ENCODE results near the gene SEMA3A. TPM values are rescaled to one million over a fixed set of nuclear protein-coding genes. Genes with fewer than 3 reads are reported as not detected.
"Not testable (repeated sequence)": the region's sequence is repeated elsewhere in the genome, so short reads cannot be mapped to it uniquely, and the experiment has no call there.

The SEMA3A gene
- 6.1 and 6.3 TPM in 2 replicates for total RNA-seq (2021)
- percentile 54 among the genes with signal in this experiment for Bru-seq, nascent RNA
- BruChase-seq, experiment 1, labeled RNA remaining after a 2-hour chase: percentile 53 among the genes with signal in this experiment
- percentile 42 among the genes with signal in this experiment for BruChase-seq, experiment 2, labeled RNA remaining after a 6-hour chase
- long read RNA-seq: 0 reads

DNA sequence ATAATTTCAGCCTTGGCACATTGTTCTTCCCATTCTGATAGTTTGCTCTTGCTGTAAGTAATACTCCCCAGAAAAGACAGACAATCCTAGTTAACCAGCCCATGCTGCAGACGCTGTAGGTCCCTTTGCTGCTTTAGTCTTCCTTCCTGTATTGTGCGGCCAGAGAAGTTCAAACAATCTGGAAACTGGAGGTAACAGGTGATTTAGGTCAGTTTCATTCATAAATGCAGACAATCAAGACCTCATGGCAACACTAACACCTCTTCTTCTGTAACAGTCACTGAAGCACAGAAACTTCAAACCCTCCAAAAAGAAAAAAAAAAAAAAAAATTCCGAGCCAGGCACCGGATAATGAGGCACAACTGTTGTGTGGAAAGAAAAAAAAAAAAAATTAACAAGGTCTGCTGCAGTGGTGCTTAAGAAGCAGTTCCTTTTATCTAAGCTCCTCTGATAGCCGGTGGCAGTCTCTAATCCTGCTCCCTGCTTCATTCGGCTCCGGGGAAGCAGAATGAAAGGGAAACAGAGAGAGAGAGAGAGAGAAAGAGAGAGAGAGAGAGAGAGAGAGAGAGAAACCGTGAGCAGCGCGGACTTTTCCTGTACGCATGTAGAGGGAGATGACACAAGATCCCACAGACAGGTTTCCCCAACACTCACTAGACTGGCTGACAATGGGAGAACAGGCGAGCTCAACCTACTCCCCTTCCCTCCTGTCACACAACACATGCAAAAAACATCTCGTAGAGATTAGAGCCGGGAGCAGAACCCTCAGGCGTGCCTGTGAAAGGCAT, at the start of gene SEMA3A:
TSS of gene SEMA3A (minus strand) at position 306 of the 788 bp plus-strand sequence. CDS start at position 103, 203 bp downstream.
- Histone ChIP-seq H3K4me2 (peak within 1 kb of the TSS; percentile 80), H3K36me3 (ENCODE audit: low read depth) (no peaks in the 10 kb centered on the region), H3K4me1 (replicated peaks; ENCODE audit: insufficient read depth) (no peaks in the 10 kb centered on the region), H3K27me3 (ENCODE audit: insufficient read depth, low read depth) (no peaks in the 10 kb centered on the region), H3K79me2 (ENCODE audit: low read depth) (no peaks in the 10 kb centered on the region), H3K27ac (no peak within 1 kb of the TSS), H4K20me1 (ENCODE audit: insufficient read depth) (no peaks in the 10 kb centered on the region), H2AFZ (peak within 1 kb of the TSS; percentile 77), H3K9me3 (ENCODE audit: insufficient read depth, low read depth) (no peaks in the 10 kb centered on the region; the same call in 1 of the 2 replicates), H3K9me2 (ENCODE audit: insufficient read depth) (no peaks in the 10 kb centered on the region; the same call in 1 of the 2 replicates), H3F3A (ENCODE audit: insufficient read depth, low read depth) (no peaks in the 10 kb centered on the region), H3K4me3 (peak within 1 kb of the TSS; percentile 56)
- BruUV-seq (replicated peaks): TSS peak; percentile 72
- POLR2A ChIA-PET (ENCODE audit: unreplicated experiment): interaction anchor here (0.6 to 0.8 kb wide), 4 partner anchors 105 to 836 kb away, joined by 5 to 10 read pairs (median 6); no protein-coding TSS in a partner anchor
- TF ChIP-seq, protein P1, sequence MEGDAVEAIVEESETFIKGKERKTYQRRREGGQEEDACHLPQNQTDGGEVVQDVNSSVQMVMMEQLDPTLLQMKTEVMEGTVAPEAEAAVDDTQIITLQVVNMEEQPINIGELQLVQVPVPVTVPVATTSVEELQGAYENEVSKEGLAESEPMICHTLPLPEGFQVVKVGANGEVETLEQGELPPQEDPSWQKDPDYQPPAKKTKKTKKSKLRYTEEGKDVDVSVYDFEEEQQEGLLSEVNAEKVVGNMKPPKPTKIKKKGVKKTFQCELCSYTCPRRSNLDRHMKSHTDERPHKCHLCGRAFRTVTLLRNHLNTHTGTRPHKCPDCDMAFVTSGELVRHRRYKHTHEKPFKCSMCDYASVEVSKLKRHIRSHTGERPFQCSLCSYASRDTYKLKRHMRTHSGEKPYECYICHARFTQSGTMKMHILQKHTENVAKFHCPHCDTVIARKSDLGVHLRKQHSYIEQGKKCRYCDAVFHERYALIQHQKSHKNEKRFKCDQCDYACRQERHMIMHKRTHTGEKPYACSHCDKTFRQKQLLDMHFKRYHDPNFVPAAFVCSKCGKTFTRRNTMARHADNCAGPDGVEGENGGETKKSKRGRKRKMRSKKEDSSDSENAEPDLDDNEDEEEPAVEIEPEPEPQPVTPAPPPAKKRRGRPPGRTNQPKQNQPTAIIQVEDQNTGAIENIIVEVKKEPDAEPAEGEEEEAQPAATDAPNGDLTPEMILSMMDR (conservative IDR thresholded peaks at IDR 0.05): peak; percentile 22; the same call in 1 of the 2 replicates
- TF ChIP-seq EZH2 (IDR thresholded peaks at IDR 0.05; ENCODE audit: low read depth): no peak
- intact Hi-C loops (cut with micrococcal nuclease; ENCODE audit: unreplicated experiment): loop anchor here (5.0 to 10.0 kb wide), 2 partner anchors 333 to 510 kb away; no protein-coding TSS in a partner anchor
- peak in 1 of 2 experiments; percentile 50 for DNase-seq
- CTCF ChIA-PET: interaction anchor here (0.6 to 0.7 kb wide), 5 partner anchors 27 to 549 kb away, joined by 3 to 5 read pairs (median 4); no protein-coding TSS in a partner anchor

DNA sequence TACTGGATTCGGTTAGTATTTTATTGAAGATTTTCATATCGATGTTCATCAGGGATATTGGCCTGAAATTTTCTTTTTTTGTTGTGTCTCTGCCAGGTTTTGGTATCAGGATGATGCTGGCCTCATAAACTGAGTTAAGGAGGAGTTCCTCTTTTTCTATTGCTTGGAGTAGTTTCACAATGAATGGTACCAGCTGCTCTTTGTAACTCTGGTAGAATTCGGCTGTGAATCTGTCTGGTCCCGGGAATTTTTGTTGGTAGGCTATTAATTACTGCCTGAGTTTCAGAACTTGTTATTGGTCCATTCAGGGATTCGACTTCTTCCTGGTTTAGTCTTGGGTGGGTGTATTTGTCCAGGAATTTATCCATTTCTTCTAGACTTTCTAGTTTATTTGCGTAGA, 48.4 kb upstream of the SEMA3A start:
- intact Hi-C loops (cut with micrococcal nuclease; ENCODE audit: unreplicated experiment); H3K36me3 ChIP-seq (ENCODE audit: low read depth); H2AFZ ChIP-seq; H3K9me3 ChIP-seq (ENCODE audit: insufficient read depth, low read depth); DNase-seq; H3K27ac ChIP-seq; POLR2A ChIA-PET (ENCODE audit: unreplicated experiment); CTCF ChIA-PET; H3K79me2 ChIP-seq (ENCODE audit: low read depth); H4K20me1 ChIP-seq (ENCODE audit: insufficient read depth); H3K27me3 ChIP-seq (ENCODE audit: insufficient read depth, low read depth); H3F3A ChIP-seq (ENCODE audit: insufficient read depth, low read depth); BruUV-seq (replicated peaks); H3K9me2 ChIP-seq (ENCODE audit: insufficient read depth); H3K4me3 ChIP-seq; H3K4me2 ChIP-seq; H3K4me1 ChIP-seq (replicated peaks; ENCODE audit: insufficient read depth): not testable (repeated sequence)

DNA sequence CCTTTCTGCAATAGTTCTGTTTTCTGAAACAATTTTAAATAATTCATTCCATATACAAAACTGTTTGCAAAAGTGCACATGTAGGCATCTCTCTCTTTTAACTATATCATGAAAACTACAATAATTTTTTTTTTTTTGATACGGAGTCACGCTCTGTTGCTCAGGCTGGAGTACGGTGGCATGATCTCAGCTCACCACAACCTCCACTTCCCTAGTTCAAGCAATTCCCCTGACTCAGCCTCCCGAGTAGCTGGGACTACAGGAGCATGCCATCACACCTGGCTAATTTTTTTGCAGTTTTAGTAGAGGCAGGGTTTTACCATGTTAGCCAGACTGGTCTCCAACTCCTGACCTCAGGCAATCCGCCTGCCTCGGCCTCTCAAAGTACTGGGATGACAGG, 44.0 kb upstream of the SEMA3A start:
- no peak for TF ChIP-seq EZH2 (IDR thresholded peaks at IDR 0.05; ENCODE audit: low read depth)
- TF ChIP-seq, protein P1 (conservative IDR thresholded peaks at IDR 0.05): no peak
- H3K9me2 ChIP-seq (ENCODE audit: insufficient read depth): no peaks in the 10 kb centered on the region
- H2AFZ ChIP-seq: no peak overlapping the region
- CTCF ChIA-PET: no interaction called here
- POLR2A ChIA-PET (ENCODE audit: unreplicated experiment): no interaction called here
- H3K27me3 ChIP-seq (ENCODE audit: insufficient read depth, low read depth): no peaks in the 10 kb centered on the region
- H3K27ac ChIP-seq: no peak overlapping the region; the same call in 1 of the 2 replicates
- H3F3A ChIP-seq (ENCODE audit: insufficient read depth, low read depth): no peaks in the 10 kb centered on the region; the same call in 1 of the 2 replicates
- H3K4me2 ChIP-seq: no peak overlapping the region
- peaks cover 12% of the 10 kb centered on the region for H3K4me1 ChIP-seq (replicated peaks; ENCODE audit: insufficient read depth)
- no peaks in the 10 kb centered on the region for H4K20me1 ChIP-seq (ENCODE audit: insufficient read depth)
- H3K36me3 ChIP-seq (ENCODE audit: low read depth): no peaks in the 10 kb centered on the region
- peaks cover 6% of the 10 kb centered on the region; the same call in 1 of the 2 replicates for H3K9me3 ChIP-seq (ENCODE audit: insufficient read depth, low read depth)
- intact Hi-C loops (cut with micrococcal nuclease; ENCODE audit: unreplicated experiment): no loop called here
- DNase-seq: no peak
- H3K4me3 ChIP-seq: no peak overlapping the region
- BruUV-seq (replicated peaks): no TSS peak
- no peaks in the 10 kb centered on the region for H3K79me2 ChIP-seq (ENCODE audit: low read depth)

Measured in PC-9 (cell line).